ENCODE data around the gene TEX14.

GRCh38 chr17:58691701-58692238 is at the start of gene TEX14:
- TF ChIP-seq CTCF (IDR thresholded peaks at IDR 0.05; ENCODE audit: insufficient read depth, low read length, poor library complexity, severe bottlenecking), result no peak
- no peak for TF ChIP-seq EZH2phosphoT487 (conservative IDR thresholded peaks at IDR 0.05; ENCODE audit: low read length)

All from SU-DHL-6 (cell line).